Stimulated activated CD8-positive, alpha-beta memory T cell treated with anti-CD3 and anti-CD28 coated beads, Interleukin-15, amount 100 ng/mL, for 1 hour (primary cell): ENCODE results near the gene MX1.

ENCODE experiments used
- DNase-seq: peaks from one replicate; pipeline ENCODE4 v3.0.0-alpha.2; 2020; ENCODE audit warnings: low read depth

The MX1 gene

GRCh38 chr21:41460578-41461527 is 34.8 kb downstream of the MX1 start:
- DNase-seq, result peak; percentile 30

- no peak for DNase-seq
These were observed 39.2 kb downstream of the MX1 start for GRCh38 chr21:41465176-41465781.

GRCh38 chr21:41466024-41466820 is 40.2 kb downstream of the MX1 start:
- DNase-seq, result no peak

GRCh38 chr21:41470054-41470453 is 44.0 kb downstream of the MX1 start:
- DNase-seq, result no peak

- DNase-seq, result no peak
These were observed 46.9 kb downstream of the MX1 start for GRCh38 chr21:41472753-41473548.

GRCh38 chr21:41475714-41476420 is 49.8 kb downstream of the MX1 start:
- no peak for DNase-seq

GRCh38 chr21:41477641-41478318 is 51.7 kb downstream of the MX1 start:
- DNase-seq, result no peak

- DNase-seq, result no peak
These were observed 52.5 kb downstream of the MX1 start for GRCh38 chr21:41478319-41479177.

- no peak for DNase-seq
These were observed 53.6 kb downstream of the MX1 start for GRCh38 chr21:41479686-41480085.

- no peak for DNase-seq
These were observed 54.1 kb downstream of the MX1 start for GRCh38 chr21:41480086-41480690.

- no peak for DNase-seq
These were observed 55.2 kb downstream of the MX1 start for GRCh38 chr21:41481191-41481590.

- no peak for DNase-seq
These were observed 56.3 kb downstream of the MX1 start for GRCh38 chr21:41482301-41482700.

- DNase-seq, result no peak
These were observed 56.9 kb downstream of the MX1 start for GRCh38 chr21:41482980-41483379.

- DNase-seq, result no peak
These were observed 57.4 kb downstream of the MX1 start for GRCh38 chr21:41483415-41483814.

GRCh38 chr21:41483973-41484372 is 57.9 kb downstream of the MX1 start:
- no peak for DNase-seq

GRCh38 chr21:41487082-41487481 is 61.0 kb downstream of the MX1 start:
- DNase-seq, result no peak

GRCh38 chr21:41488080-41488479 is 62.0 kb downstream of the MX1 start:
- DNase-seq, result no peak

- no peak for DNase-seq
These were observed 63.3 kb downstream of the MX1 start for GRCh38 chr21:41489329-41489728.

GRCh38 chr21:41490330-41490729 is 64.3 kb downstream of the MX1 start:
- no peak for DNase-seq
